IgD-negative memory B cell (primary cell): Measurements from ENCODE around the gene MIS18A. TPM values are rescaled to one million over a fixed set of nuclear protein-coding genes. Genes with fewer than 3 reads are reported as not detected.

Experiments
- polyA plus RNA-seq: library from polyadenylated mRNA; unstranded; fragments of 300-500 nt; fragmentation: Illumina TruSeq; gene quantifications from one replicate; pipeline ENCODE4 v1.2.3, GENCODE V29; 2021

MIS18A gene
- polyA plus RNA-seq, 1 donor from 2014 or later, result 10.5 TPM

Other genes starting within 250 kb of the MIS18A start
- gene MRAP, start 19.8 kb upstream of the MIS18A start, polyA plus RNA-seq, result not detected
- gene URB1, start 114.0 kb upstream of the MIS18A start, polyA plus RNA-seq, result 1.8 TPM
- gene EVA1C, start 133.7 kb upstream of the MIS18A start, polyA plus RNA-seq, result 3.2 TPM